ENCODE measurements around the gene PPP2R5C. TPM values are rescaled to one million over a fixed set of nuclear protein-coding genes. Genes with fewer than 3 reads are reported as not detected.
A peak's percentile ranks its signal among the peaks of the same experiment; 100 is the strongest.

The PPP2R5C gene
- total RNA-seq, 4 donors from 2014 or later: 73.7 to 90.5 (median 87.6) TPM

DNA sequence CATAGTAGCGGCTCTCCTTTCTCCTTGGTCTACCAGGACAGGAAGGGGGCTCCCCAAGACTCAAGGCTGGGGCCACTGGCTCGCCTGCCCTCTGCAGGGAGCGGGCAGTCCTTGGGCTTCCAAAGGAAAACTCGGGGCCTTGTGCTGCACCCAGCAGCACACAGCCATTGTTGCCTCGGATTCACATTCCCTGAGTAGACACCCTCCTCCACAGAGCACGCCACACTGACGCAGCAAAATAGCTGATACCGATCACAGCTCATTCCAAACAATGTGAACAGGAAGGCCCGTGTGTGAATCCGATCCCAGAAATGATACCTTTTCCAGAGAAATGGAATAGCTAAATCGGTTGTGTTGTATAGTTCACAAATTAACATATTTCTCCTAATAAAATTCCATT lies 137.8 kb downstream of the PPP2R5C start:
- ATAC-seq (ENCODE audit: low FRiP score): no peak
- no peak for DNase-seq (ENCODE audit: low spot score)
- no peak for TF ChIP-seq CTCF (IDR thresholded peaks at IDR 0.05)

DNA sequence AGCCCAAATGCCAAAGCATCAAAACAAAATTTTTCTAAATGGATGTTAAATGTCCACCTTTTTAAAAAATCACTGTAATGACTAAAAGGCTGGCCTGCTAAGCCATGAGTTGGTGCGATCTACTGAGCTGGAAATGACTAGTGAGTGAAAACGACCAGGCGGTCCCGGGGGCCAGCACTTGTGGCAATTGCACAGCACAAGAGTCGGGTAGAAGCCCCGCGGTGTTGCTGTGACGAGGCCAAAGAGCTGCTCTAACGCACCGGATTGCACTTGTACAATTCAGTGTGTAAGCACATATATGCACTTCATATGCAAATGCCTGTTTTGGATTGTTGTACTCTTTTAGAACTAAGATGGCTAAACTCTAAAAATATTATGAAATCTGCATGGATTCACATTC lies 138.7 kb downstream of the PPP2R5C start:
- DNase-seq (ENCODE audit: low spot score) (peak; percentile 8), ATAC-seq (ENCODE audit: low FRiP score) (no peak)
- TF ChIP-seq CTCF (IDR thresholded peaks at IDR 0.05): no peak

DNA sequence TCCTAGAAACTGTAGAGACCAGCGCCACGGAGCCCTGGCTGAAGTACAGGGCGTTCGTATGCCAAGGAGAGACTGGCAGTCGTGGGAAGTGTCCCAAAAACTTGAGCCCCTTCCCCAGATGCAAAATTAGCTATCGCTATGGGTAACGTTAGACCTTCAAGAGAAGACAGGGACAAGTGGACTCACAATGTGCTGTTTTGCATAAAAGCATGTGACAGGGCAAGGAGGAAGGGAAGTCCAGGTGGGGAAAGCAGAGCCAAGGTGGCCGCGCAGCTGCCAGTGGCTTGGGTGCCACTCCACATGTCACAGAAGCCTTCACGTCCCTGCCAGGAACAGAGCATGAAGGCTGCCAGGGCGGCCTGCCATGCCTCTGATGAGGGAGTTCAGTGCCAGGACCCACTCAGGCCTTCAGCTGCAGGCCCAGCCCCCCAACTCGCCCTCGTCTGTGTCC lies 141.6 kb downstream of the PPP2R5C start:
- ATAC-seq (ENCODE audit: low FRiP score) (no peak), DNase-seq (ENCODE audit: low spot score) (peak; percentile 16)
- TF ChIP-seq CTCF (IDR thresholded peaks at IDR 0.05): no peak

- ATAC-seq (ENCODE audit: low FRiP score): no peak
- no peak for DNase-seq (ENCODE audit: low spot score)
- TF ChIP-seq CTCF (IDR thresholded peaks at IDR 0.05): no peak
Observed at GRCh38 chr14:101905614-101906013, 144.1 kb downstream of the PPP2R5C start.

GRCh38 chr14:101906645-101907044 lies 145.1 kb downstream of the PPP2R5C start:
- no peak for TF ChIP-seq CTCF (IDR thresholded peaks at IDR 0.05)
- ATAC-seq (ENCODE audit: low FRiP score) (no peak), DNase-seq (ENCODE audit: low spot score) (no peak)

- ATAC-seq (ENCODE audit: low FRiP score) (no peak), DNase-seq (ENCODE audit: low spot score) (no peak)
- TF ChIP-seq CTCF (IDR thresholded peaks at IDR 0.05): no peak
Observed at GRCh38 chr14:101907619-101908018, 146.1 kb downstream of the PPP2R5C start.

GRCh38 chr14:101908795-101909194 lies 147.3 kb downstream of the PPP2R5C start:
- TF ChIP-seq CTCF (IDR thresholded peaks at IDR 0.05): no peak
- DNase-seq (ENCODE audit: low spot score): no peak
- no peak for ATAC-seq (ENCODE audit: low FRiP score)

Data from omental fat pad (tissue), 4 donors.